ENCODE measurements around the gene GPR137C. TPM values are rescaled to one million over a fixed set of nuclear protein-coding genes. Genes with fewer than 3 reads are reported as not detected.

GPR137C gene, protein sequence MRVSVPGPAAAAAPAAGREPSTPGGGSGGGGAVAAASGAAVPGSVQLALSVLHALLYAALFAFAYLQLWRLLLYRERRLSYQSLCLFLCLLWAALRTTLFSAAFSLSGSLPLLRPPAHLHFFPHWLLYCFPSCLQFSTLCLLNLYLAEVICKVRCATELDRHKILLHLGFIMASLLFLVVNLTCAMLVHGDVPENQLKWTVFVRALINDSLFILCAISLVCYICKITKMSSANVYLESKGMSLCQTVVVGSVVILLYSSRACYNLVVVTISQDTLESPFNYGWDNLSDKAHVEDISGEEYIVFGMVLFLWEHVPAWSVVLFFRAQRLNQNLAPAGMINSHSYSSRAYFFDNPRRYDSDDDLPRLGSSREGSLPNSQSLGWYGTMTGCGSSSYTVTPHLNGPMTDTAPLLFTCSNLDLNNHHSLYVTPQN
- under 1 TPM in 1 of 2 donors, not detected in 1; under 0.01 TPM for total RNA-seq

- 0 to 1% methylated on average over 19 to 81 of the region's 81 CpGs for WGBS, 2 donors
- H3K9me3 ChIP-seq, result no peaks in the 10 kb centered on the region
- peaks cover 27% of the 10 kb centered on the region for H3K4me1 ChIP-seq
- no peaks in the 10 kb centered on the region for H3K27me3 ChIP-seq
- intact Hi-C loops (cut with DNase I), result no loop called here
- DNase-seq (peak; percentile 100), ATAC-seq (peak; percentile 92)
- H3K4me3 ChIP-seq, result peak within 1 kb of the TSS; percentile 40 to 77
- H3K27ac ChIP-seq, result peak within 1 kb of the TSS; percentile 87 to 94 (median 91)
- no peaks in the 10 kb centered on the region for H3K36me3 ChIP-seq (replicated peaks in 1 of 2; ENCODE audit: insufficient read depth in 1 of 2, low read depth in 2 of 2)
- peak; percentile 97 for TF ChIP-seq POLR2A (IDR thresholded peaks at IDR 0.05)
- TF ChIP-seq CTCF (IDR thresholded peaks at IDR 0.05), result peak in 1 of 7 experiments; percentile 2
Observed at GRCh38 chr14:52552063-52552988, at the start of gene GPR137C, which contains the start of gene TXNDC16. Gene GPR137C (plus strand): TSS chr14:52552836. CDS start chr14:52553148, 312 bp downstream. Gene TXNDC16 (minus strand): TSS chr14:52552505. CDS start chr14:52543557, 8,948 bp downstream.

DNA sequence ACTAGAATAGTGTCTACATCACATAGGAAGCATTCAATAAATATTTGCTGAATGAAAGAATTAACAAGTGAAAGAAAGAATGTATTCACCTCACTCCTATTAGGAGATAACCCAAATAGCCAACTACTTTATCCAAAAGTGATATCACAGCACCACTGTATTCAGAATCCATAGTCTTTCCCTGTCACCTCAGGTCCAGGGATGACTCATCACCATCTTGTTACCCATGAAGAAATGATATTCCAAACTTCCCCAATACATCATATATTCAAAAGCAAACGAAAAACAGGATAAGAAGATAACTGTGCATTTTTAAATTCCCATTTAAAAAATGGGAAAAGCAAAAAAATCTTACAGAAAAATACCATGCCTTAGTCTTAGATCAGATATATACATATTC lies 39.4 kb upstream of the GPR137C start:
- TF ChIP-seq CTCF (IDR thresholded peaks at IDR 0.05) (no peak), POLR2A (IDR thresholded peaks at IDR 0.05) (no peak)
- intact Hi-C loops (cut with DNase I), result no loop called here
- no peak for ATAC-seq

GRCh38 chr14:52514046-52514811 lies 38.4 kb upstream of the GPR137C start:
- no peak for DNase-seq
- ATAC-seq, result no peak
- 92 to 98% methylated on average over 4 of the region's 4 CpGs for WGBS, 2 donors

More for the DNA sequence above, 39.4 kb upstream of the GPR137C start:
- H3K27ac ChIP-seq, result no peak overlapping the region
- H3K4me3 ChIP-seq, result no peak overlapping the region
- no peaks in the 10 kb centered on the region for H3K4me1 ChIP-seq
- DNase-seq, result no peak
- 81 to 91% methylated on average over 1 of the region's 1 CpG for WGBS, 2 donors
- no peaks in the 10 kb centered on the region for H3K9me3 ChIP-seq
- H3K27me3 ChIP-seq, result no peaks in the 10 kb centered on the region
- H3K36me3 ChIP-seq (replicated peaks in 1 of 2; ENCODE audit: insufficient read depth in 1 of 2, low read depth in 2 of 2), result no peaks in the 10 kb centered on the region

More at GRCh38 chr14:52514046-52514811, 38.4 kb upstream of the GPR137C start:
- intact Hi-C loops (cut with DNase I), result no loop called here
- Histone ChIP-seq H3K4me1 (no peaks in the 10 kb centered on the region), H3K27me3 (no peaks in the 10 kb centered on the region), H3K36me3 (replicated peaks in 1 of 2; ENCODE audit: insufficient read depth in 1 of 2, low read depth in 2 of 2) (no peaks in the 10 kb centered on the region), H3K9me3 (no peaks in the 10 kb centered on the region), H3K27ac (no peak overlapping the region), H3K4me3 (no peak overlapping the region)
- no peak for TF ChIP-seq CTCF (IDR thresholded peaks at IDR 0.05)
- no peak for TF ChIP-seq POLR2A (IDR thresholded peaks at IDR 0.05)
